ENCODE data around the gene SPRN.

DNA sequence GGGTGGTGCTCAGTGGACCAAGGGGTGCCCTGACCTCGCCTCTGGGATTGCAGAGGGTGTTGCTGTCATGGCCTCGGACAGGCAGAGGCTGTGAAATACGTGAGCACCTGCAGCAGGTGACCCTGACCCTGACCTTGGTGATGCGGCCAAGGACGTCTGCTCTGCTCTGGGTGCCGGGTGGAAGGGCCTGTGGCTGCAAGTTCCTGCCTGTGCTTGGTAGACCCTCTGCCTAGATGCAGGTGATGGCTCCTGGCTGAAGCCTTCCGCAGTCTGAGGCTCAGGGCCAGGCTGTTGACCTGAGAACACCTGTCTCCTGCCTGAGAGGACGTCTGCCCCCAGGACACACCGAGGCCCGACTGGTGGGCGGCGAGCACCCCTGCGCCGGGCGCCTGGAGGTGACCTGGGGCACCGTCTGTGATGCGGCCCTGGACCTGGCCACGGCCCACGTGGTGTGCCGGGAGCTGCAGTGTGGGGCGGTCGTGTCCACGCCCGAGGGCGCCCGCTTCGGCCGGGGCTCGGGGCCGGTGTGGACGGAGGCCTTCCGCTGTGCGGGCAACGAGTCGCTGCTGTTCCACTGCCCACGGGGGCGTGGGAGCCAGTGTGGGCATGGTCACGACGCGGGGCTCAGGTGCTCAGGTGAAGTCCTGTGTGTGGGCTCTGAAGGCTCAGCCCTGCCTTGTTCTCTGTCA lies 33.7 kb upstream of the SPRN start:
- TF ChIP-seq, protein P1, sequence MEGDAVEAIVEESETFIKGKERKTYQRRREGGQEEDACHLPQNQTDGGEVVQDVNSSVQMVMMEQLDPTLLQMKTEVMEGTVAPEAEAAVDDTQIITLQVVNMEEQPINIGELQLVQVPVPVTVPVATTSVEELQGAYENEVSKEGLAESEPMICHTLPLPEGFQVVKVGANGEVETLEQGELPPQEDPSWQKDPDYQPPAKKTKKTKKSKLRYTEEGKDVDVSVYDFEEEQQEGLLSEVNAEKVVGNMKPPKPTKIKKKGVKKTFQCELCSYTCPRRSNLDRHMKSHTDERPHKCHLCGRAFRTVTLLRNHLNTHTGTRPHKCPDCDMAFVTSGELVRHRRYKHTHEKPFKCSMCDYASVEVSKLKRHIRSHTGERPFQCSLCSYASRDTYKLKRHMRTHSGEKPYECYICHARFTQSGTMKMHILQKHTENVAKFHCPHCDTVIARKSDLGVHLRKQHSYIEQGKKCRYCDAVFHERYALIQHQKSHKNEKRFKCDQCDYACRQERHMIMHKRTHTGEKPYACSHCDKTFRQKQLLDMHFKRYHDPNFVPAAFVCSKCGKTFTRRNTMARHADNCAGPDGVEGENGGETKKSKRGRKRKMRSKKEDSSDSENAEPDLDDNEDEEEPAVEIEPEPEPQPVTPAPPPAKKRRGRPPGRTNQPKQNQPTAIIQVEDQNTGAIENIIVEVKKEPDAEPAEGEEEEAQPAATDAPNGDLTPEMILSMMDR (IDR thresholded peaks at IDR 0.05; ENCODE audit: low read depth, low read length), result no peak
- TF ChIP-seq POLR2A (IDR thresholded peaks at IDR 0.05; ENCODE audit: extremely low read depth, insufficient read length) (no peak), MYC (IDR thresholded peaks at IDR 0.05; ENCODE audit: low read depth, low read length) (no peak)
- TF ChIP-seq, protein P2, sequence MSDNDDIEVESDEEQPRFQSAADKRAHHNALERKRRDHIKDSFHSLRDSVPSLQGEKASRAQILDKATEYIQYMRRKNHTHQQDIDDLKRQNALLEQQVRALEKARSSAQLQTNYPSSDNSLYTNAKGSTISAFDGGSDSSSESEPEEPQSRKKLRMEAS (IDR thresholded peaks at IDR 0.05; ENCODE audit: low read depth, low read length), result no peak
